Activated naive CD4-positive, alpha-beta T cell treated with anti-CD3 and anti-CD28 coated beads, Interleukin-2, amount 10 ng/mL, durations not matched to agents 7 days and 5 days (primary cell): ENCODE measurements around the gene SPDYE17.
"Not testable (repeated sequence)": the region's sequence is repeated elsewhere in the genome, so short reads cannot be mapped to it uniquely, and the experiment has no call there.

Experiments
- CTCF ChIA-PET: fragments of 350-600 bp; sonication (Branson Sonifier 250); formaldehyde crosslinking; loops from one replicate; lab custom pipeline; 2021; ENCODE audit warnings: antibody characterized with exemption; lab: Charles Lee
- DNase-seq: peaks from one replicate; pipeline ENCODE4 v3.0.0-alpha.2; 2020
- H3K27ac Mint-ChIP-seq: one replicate; pipeline ENCODE4 v1.8.0; 2021; ENCODE audit warnings: mild to moderate bottlenecking, moderate library complexity, mixed read lengths
- H3K27me3 Mint-ChIP-seq: one replicate; pipeline ENCODE4 v1.8.0; 2021; ENCODE audit warnings: mild to moderate bottlenecking, mixed read lengths
- H3K36me3 Mint-ChIP-seq: one replicate; pipeline ENCODE4 v1.8.0; 2021; ENCODE audit warnings: mixed read lengths
- H3K4me1 Mint-ChIP-seq: one replicate; pipeline ENCODE4 v1.8.0; 2021; ENCODE audit warnings: mixed read lengths
- H3K4me3 Mint-ChIP-seq: one replicate; pipeline ENCODE4 v1.8.0; 2021; ENCODE audit warnings: mild to moderate bottlenecking, moderate library complexity, mixed read lengths
- H3K9me3 Mint-ChIP-seq: one replicate; pipeline ENCODE4 v1.8.0; 2021; ENCODE audit warnings: mixed read lengths

SPDYE17 gene

GRCh38 chr7:76990202-76990601 lies 42.0 kb downstream of the SPDYE17 start:
- H3K27ac Mint-ChIP-seq, H3K9me3 Mint-ChIP-seq, H3K4me3 Mint-ChIP-seq, H3K4me1 Mint-ChIP-seq, H3K36me3 Mint-ChIP-seq, H3K27me3 Mint-ChIP-seq, CTCF ChIA-PET: not testable (repeated sequence)
- DNase-seq = peak; percentile 5

GRCh38 chr7:76985924-76986717 lies 46.0 kb downstream of the SPDYE17 start:
- H3K27me3 Mint-ChIP-seq, H3K36me3 Mint-ChIP-seq, CTCF ChIA-PET, H3K4me1 Mint-ChIP-seq, H3K27ac Mint-ChIP-seq, H3K9me3 Mint-ChIP-seq, H3K4me3 Mint-ChIP-seq: not testable (repeated sequence)
- DNase-seq = peak; percentile 9

DNA sequence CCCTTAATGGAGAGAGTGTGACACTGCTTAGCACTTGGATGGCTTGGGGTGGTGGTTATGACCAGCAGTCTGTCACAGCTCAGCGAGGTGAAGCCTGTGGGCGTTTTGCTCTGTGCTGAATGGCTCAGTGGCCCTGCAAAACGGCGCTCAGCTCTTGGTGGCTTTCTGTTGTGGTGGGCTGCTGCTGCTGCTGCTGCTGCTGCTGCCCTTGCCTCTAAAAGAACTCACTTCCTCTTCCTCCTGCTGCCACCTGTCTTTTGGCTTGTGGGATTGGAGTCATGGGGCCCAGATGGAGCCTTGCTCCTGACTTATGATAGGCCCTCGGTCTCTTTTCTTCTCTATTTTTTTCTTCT lies 47.4 kb downstream of the SPDYE17 start:
- peaks cover 10% of the 10 kb centered on the region for H3K36me3 Mint-ChIP-seq
- H3K9me3 Mint-ChIP-seq, DNase-seq, CTCF ChIA-PET, H3K4me3 Mint-ChIP-seq, H3K27ac Mint-ChIP-seq, H3K27me3 Mint-ChIP-seq, H3K4me1 Mint-ChIP-seq: not testable (repeated sequence)

DNA sequence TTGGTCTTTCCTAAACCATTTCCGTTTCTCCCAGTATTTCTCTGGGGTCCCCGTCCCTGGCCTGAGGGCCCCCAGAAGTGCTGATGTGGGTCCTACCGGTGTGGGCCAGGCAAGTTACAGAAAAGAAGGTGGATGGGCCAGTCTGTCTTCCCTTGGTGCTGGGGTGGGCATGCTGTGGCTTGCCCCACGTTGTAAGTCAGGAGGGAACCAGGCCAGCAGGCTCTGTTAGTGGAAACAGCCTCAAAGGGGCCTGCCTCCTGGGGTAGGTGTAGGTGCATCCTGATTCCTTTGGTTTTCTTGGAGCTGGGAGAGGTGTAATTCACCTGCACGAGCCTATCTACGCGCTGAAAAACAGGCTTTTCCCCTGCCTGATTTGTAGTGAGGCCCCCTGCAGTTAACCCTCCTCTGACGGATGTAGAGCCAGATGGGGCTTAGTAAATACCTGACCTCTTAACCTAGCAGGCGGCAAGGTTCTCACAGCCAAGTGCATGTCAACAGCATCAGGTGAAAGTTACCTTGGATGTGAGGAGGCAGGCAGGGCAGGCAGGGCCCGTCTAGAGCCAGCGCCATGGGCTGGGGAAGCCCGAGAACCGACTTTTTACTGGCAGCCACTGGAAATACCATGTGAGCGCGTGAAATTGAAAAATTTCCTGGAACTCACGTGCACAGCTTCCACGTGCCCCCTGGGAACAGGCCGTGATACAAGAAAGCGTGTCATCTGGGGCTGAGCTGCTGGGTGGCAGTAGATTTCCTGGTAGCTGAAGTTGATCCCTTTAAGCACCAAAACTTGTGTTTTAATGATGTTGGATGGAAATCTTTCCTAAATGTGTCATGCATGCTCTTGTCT lies 48.0 kb downstream of the SPDYE17 start:
- H3K27ac Mint-ChIP-seq, DNase-seq, H3K9me3 Mint-ChIP-seq, CTCF ChIA-PET, H3K4me3 Mint-ChIP-seq, H3K27me3 Mint-ChIP-seq, H3K4me1 Mint-ChIP-seq: not testable (repeated sequence)
- peaks cover 10% of the 10 kb centered on the region for H3K36me3 Mint-ChIP-seq

- H3K27me3 Mint-ChIP-seq, H3K4me3 Mint-ChIP-seq, H3K4me1 Mint-ChIP-seq, H3K27ac Mint-ChIP-seq, CTCF ChIA-PET, H3K9me3 Mint-ChIP-seq: not testable (repeated sequence)
- H3K36me3 Mint-ChIP-seq = peaks cover 10% of the 10 kb centered on the region
- peak; percentile 10 for DNase-seq
Measured at GRCh38 chr7:76983333-76983732, 48.8 kb downstream of the SPDYE17 start.

DNA sequence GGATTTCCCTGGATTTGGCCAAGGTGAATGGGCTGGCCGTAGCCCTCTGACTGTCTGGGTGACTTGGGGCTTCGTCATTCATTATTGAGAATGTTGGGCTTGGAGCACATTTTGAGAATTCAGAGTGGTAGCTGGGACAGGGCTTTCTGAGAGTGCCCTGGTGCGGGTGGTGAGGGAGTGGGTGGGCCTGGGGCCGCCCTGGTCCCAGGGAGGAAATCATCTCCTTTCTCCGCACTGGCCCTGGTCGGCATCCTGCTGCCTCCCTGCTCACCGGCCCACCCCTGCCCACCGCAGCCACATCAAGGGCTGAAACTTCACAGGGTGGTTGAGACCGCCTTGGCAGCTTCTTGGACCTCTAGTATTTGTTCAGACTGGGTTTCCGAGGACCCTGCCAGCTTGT lies 49.7 kb downstream of the SPDYE17 start:
- H3K4me3 Mint-ChIP-seq, CTCF ChIA-PET, DNase-seq, H3K4me1 Mint-ChIP-seq, H3K27me3 Mint-ChIP-seq, H3K9me3 Mint-ChIP-seq, H3K27ac Mint-ChIP-seq: not testable (repeated sequence)
- H3K36me3 Mint-ChIP-seq = peaks cover 10% of the 10 kb centered on the region

GRCh38 chr7:76981187-76981970 lies 50.8 kb downstream of the SPDYE17 start:
- H3K4me1 Mint-ChIP-seq, H3K27me3 Mint-ChIP-seq, H3K4me3 Mint-ChIP-seq, CTCF ChIA-PET, H3K9me3 Mint-ChIP-seq: not testable (repeated sequence)
- DNase-seq = peak; percentile 7
- Mint-ChIP-seq H3K36me3 (peaks cover 10% of the 10 kb centered on the region), H3K27ac (peak overlapping the region; percentile 67)

- H3K4me3 Mint-ChIP-seq, H3K4me1 Mint-ChIP-seq, H3K27me3 Mint-ChIP-seq, H3K27ac Mint-ChIP-seq, H3K9me3 Mint-ChIP-seq, DNase-seq, CTCF ChIA-PET: not testable (repeated sequence)
- H3K36me3 Mint-ChIP-seq = peaks cover 10% of the 10 kb centered on the region
Measured at GRCh38 chr7:76980576-76980975, 51.6 kb downstream of the SPDYE17 start.

GRCh38 chr7:76977761-76978367 lies 54.3 kb downstream of the SPDYE17 start:
- H3K27ac Mint-ChIP-seq = not testable (repeated sequence)

GRCh38 chr7:76974793-76975579 lies 57.2 kb downstream of the SPDYE17 start:
- H3K27me3 Mint-ChIP-seq, H3K4me1 Mint-ChIP-seq, CTCF ChIA-PET, H3K27ac Mint-ChIP-seq, H3K9me3 Mint-ChIP-seq, H3K36me3 Mint-ChIP-seq, H3K4me3 Mint-ChIP-seq, DNase-seq: not testable (repeated sequence)

More at GRCh38 chr7:76977761-76978367, 54.3 kb downstream of the SPDYE17 start:
- H3K4me3 Mint-ChIP-seq, CTCF ChIA-PET, DNase-seq, H3K4me1 Mint-ChIP-seq, H3K9me3 Mint-ChIP-seq, H3K27me3 Mint-ChIP-seq: not testable (repeated sequence)
- peaks cover 10% of the 10 kb centered on the region for H3K36me3 Mint-ChIP-seq

- H3K27ac Mint-ChIP-seq, H3K36me3 Mint-ChIP-seq, H3K4me1 Mint-ChIP-seq, H3K4me3 Mint-ChIP-seq, H3K27me3 Mint-ChIP-seq, H3K9me3 Mint-ChIP-seq, DNase-seq, CTCF ChIA-PET: not testable (repeated sequence)
Measured at GRCh38 chr7:76974336-76974735, 57.8 kb downstream of the SPDYE17 start.

- H3K27ac Mint-ChIP-seq, CTCF ChIA-PET, H3K36me3 Mint-ChIP-seq, H3K27me3 Mint-ChIP-seq, H3K4me1 Mint-ChIP-seq, H3K4me3 Mint-ChIP-seq, H3K9me3 Mint-ChIP-seq, DNase-seq: not testable (repeated sequence)
Measured at GRCh38 chr7:76972391-76972790, 59.8 kb downstream of the SPDYE17 start.
